HG03558 (cell line): ENCODE results near the gene PCDH19.
"Not testable (repeated sequence)": the region's sequence is repeated elsewhere in the genome, so short reads cannot be mapped to it uniquely, and the experiment has no call there.

ENCODE experiments used
- ATAC-seq: cut with Tn5 transposase; IDR thresholded peaks from one replicate; pipeline ENCODE4 v1.9.1; 2021; ENCODE audit warnings: moderate number of reproducible peaks; ENCODE audit not compliant: unreplicated experiment; ENCODE audit errors: extremely low read depth

The PCDH19 gene, protein sequence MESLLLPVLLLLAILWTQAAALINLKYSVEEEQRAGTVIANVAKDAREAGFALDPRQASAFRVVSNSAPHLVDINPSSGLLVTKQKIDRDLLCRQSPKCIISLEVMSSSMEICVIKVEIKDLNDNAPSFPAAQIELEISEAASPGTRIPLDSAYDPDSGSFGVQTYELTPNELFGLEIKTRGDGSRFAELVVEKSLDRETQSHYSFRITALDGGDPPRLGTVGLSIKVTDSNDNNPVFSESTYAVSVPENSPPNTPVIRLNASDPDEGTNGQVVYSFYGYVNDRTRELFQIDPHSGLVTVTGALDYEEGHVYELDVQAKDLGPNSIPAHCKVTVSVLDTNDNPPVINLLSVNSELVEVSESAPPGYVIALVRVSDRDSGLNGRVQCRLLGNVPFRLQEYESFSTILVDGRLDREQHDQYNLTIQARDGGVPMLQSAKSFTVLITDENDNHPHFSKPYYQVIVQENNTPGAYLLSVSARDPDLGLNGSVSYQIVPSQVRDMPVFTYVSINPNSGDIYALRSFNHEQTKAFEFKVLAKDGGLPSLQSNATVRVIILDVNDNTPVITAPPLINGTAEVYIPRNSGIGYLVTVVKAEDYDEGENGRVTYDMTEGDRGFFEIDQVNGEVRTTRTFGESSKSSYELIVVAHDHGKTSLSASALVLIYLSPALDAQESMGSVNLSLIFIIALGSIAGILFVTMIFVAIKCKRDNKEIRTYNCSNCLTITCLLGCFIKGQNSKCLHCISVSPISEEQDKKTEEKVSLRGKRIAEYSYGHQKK (N-terminal part only)

DNA sequence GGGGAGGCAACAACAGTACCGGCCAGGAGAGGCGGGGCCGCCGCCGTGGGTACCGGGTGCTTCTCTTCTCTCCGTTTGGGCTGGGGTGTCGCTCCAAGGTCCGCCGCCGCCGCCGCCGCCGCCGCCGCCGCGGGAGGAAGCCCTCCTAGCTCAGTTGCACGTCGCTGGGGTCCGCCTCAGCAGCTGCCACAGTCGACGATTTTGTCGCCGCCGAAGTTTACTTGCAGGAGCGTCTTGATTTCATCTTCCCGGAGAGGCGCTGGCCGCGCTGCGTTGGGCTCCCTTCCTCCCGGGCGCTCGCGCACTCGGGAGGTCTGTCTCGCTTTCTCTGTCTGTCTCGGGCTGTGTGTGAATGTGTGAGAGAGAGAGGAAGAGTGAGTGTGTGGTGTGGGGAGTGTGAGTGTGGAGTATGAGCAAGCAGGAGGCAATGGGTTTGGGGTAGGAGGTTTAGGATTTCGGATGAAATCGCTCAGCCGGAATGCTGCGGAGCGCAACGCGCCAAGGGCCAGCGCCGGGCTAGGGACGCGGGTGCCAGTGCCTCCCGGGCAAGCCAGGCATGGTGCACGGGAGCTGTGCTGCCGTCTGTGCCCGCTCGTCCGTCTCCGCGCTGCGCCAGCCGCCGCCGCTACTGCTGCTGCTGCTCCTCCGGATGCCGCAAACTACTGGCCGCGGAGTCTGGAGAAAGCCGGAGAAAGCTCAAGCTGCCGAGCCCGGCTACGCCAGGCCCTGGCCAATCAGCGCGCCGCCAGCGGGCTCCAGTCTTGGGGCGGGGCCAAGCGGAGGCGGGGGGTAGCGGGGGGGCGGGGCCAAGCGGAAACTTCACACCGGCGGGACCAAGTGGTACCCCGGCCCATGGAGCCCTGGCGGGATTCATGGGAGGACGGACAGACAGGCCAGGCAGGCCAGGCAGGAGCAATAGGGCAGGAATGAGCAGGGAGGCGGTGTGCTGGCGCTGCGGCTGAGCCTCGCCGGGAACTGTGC is at the start of gene PCDH19:
Gene PCDH19 (minus strand): TSS at position 664 of the 981 bp plus-strand sequence. CDS start 1,676 bp downstream, outside the sequence.
- ATAC-seq: no peak

DNA sequence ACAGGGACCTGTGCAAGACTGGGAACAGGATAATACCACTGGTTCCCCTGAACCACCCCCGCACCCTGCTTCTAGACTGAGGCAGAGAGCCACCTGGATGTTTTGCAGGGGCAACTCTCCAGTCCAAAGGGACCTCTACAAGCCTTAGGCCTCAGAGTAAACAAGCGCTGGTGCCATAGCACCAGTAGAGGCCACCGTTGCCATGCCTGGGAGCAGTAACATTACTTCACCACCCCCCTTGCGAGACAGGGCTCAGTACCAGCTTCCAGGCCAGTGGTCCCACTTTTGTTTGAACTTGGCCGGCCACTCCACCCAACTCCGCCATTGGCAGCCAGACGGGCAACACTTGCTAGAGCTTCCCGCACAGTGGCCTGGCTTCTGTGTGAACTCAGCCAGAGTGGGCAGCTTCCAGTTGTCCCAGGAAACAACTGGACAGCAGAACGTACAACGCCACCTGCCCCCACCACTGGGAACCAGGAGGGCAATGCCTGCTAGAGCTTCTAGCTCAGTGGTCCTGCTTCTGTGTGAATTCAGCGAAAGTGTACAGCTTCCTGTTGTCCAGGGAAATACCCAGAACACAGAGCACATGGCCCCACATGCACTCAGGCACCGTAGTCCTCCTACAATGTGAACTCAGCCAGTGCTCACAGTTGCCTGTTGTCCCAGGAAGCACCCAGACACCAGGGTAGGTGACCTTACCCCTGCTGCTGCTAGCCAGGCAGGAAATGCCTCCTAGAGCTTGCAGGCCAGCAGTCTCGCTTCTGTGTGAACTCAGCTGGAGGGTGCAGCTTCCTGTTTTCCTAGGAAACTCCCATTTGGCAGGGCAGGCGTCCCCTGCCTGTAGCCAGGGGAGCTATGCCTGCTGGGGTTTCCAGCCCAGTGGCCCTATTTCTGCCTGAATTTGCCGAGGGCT is 39.9 kb upstream of the PCDH19 start:
- ATAC-seq: no peak

DNA sequence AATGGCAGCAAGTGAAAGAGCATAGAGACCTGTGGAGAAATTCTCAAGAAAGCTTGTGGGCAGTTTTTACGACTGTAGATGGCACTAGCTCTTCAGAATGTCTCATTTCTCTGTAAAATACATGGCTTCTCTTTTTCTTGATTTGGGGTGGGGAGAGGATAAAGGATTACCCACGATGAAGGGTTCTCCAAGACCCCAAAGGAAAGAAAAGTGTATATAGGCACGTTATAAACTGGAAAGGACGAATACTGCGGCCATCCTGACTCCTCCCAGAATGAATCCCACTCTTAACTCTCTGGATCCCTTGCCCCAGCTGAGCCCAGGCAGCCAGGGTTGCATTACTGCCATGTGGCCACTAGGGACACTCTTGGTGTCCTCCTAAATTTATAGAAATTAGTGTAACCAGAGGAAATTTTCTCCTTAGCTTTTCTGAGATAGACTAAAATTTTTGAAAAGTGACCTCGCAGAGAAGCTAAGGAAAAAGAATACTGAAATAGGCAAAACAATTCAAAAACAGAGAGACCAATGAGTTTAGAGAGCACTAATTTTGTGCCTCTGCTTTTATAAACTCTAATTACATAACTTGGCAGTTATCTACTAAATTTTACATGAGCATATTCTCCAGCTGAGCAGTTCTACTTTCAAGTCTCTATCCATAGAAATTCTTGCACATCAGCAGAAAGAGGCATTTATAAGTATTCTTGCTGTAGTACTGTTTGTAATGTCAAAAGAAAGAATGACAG is 37.8 kb upstream of the PCDH19 start:
- no peak for ATAC-seq

DNA sequence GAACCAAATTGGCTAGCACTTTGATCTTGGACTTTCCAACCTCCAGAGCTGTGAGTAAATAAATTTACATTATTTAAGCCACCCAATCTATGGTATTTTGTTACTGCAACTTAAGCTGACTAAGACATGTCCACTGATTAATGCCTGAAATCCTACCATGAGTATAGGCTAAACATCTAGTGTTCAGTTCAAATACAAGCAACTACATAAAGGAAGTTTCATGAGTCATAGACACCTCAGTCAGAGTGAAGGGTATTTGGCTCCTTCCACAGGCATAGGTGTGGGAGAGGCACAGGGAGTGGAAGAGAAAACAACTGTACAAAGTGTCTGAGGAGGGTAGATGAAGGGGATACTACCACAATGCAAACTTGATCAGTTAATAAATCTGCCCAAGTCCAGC is 35.5 kb upstream of the PCDH19 start:
- ATAC-seq: no peak

DNA sequence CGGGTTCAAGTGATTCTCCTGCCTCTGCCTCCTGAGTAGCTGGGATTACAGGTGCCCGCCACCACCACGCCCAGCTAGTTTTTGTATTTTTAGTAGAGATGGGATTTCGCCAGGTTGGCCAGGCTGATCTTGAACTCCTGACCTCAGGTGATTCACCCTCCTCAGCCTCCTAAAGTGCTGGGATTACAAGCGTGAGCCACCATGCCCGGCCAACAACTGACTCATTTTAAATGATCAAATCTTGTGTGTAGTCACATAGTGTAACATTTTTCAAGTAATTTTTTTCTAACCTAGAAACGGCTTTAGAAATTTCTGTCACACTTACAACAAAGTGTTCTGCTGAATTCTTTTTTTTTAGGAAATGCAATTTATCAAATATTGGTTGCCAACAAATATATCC is 31.2 kb upstream of the PCDH19 start:
- not testable (repeated sequence) for ATAC-seq

DNA sequence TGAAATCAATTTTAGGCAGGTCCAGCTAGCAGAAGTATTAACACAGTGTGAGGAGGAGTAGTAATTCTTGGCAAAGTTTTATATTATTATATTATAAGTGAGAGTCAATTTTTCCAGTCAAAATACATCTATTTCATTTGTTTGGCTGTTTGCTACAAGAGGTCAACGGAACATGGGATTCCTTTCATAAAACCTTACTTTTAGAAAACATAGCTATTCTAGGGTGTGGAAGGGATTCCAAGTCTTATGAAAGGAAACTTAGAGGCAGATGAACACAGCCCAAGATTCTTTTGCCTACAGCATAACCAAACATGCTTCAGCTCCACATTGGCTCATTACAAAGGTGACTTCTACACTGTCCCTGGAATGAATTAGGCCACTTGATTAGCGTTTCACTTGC is 29.9 kb upstream of the PCDH19 start:
- ATAC-seq: no peak

DNA sequence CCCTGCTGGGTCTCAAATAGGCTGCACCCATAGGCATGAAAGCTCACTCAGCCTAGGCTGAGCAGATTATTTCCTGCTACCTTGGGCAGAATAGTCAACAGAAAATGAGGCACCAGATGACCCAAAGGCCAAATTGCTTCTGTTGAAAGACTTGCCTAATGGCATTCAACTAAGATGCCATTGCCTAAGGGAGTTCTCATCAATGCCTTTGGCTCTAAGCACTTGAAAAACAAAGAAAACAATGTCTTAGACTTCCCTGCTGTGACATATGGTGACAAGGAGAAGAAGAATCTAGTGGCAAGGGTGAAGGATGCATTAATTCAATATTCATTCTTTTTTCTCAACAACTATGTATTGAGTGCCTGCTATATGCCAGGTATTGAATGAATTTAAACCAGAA is 25.7 kb upstream of the PCDH19 start:
- no peak for ATAC-seq

DNA sequence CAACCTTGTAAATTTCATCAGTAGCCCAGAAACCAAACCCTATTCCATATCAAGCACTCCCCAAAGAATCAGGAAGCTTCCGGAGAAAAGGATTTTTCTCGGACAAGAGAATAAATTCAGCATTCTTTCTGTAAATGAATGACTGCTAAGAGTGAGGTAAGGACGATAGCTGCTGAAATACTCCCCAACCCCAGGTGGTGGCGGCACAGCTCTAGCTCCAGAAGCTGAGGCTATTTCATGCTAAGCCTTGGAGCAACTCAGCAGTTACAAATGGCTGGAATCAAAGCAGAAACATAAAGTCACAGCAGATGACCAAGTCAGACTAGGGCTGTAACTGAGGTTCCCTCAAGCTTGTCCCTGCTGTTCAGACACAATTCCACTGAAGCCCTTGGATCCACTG is 13.9 kb upstream of the PCDH19 start:
- no peak for ATAC-seq

DNA sequence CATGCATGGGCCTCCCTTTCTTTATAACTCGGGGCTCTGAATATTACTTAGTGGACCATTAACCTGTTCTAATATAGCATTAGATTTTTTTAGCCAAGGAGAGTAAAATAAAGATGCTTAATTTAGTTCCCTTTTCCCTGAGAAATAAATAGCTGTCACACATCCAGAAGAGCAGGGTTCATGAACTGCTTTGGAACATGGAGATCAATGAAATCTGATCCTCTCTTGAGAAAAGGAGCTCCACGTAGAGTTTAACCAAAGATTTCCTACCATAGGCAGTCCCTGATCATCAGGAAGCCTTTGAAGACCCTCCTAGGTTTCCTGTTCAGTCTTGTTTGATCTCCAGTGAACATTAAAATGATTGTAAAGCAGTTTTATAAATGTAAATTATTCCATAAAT is 8.5 kb upstream of the PCDH19 start:
- no peak for ATAC-seq

DNA sequence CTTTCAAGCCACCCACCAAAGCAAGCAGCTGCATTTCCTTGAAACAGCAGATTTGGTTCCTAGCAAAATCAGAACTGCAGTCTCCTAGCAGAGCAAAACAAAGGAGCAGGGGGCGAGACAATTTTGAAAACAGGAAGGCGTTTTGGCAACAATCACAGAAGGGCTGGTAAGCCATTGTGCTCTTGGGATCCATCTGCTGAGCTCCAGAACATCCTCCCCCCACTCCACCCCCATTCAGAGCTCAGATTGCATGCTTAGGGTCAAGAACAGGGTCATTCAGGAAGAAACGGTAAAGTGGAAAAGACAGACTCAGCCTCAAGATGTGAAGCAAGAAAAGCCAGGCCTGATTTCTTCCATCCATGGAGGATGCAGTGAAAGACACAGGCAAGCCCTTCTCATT is 7.6 kb upstream of the PCDH19 start:
- no peak for ATAC-seq

DNA sequence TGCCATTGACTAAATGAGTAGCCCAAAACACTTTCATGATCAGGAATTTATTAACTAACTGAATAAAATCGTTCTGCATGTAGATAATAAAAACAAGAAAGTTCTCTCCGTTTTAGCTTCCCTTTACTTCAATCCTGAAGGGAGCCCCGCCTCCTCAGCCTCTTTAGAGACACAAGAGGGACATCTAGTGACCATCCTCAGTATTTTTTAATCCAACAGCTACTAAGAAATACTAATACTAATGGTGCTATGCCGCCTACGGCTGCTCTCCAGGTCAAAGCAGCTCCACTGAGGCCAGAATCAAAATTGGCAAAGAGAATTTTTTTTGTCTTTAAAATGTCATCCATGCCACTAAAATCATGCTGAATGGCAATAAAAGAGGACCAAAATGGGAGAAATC is 3.2 kb upstream of the PCDH19 start:
- peak; percentile 70 for ATAC-seq

DNA sequence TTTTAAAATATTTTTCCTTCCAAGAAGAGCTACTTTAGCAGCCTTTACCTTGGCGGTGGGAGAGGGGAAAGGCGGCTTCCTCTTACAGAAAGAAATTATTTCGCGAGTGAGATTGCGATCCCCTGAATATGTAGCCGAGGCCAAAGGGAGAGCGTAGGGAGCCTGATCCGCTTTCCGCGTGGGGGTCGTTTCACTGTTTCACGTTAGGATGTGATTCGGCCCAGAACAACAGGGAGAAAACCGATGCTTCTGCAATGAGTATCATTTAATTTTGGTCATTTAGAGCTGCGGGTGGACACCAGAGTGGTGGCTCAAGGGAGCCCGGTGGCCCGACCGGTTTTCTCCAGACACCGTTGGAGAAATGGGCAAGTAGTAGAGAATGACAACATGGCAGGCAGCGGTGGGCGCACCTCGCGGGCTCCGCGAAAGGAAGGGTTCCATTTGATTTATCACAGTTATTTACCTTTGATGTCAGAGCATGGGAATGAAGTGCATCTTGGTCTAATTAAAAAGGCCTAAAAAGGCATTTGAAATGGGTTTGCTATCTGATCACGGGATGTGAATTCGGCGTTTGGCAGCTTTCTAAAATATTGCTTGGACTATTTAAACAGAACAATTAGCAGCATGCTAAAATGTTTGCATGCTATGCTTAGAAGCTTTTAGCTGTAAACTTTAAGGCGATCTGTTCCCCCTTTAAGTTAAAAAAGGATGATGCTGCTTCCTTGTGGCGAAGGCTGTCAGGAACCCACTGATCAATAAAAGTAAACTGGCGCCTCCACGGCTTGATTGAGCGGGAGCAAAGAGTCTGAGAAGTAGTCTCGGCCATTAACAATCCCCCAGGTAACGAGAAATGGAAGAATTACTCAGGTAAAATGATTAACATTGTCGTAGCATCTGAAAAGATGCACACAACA is 2.0 kb upstream of the PCDH19 start:
- ATAC-seq: no peak

DNA sequence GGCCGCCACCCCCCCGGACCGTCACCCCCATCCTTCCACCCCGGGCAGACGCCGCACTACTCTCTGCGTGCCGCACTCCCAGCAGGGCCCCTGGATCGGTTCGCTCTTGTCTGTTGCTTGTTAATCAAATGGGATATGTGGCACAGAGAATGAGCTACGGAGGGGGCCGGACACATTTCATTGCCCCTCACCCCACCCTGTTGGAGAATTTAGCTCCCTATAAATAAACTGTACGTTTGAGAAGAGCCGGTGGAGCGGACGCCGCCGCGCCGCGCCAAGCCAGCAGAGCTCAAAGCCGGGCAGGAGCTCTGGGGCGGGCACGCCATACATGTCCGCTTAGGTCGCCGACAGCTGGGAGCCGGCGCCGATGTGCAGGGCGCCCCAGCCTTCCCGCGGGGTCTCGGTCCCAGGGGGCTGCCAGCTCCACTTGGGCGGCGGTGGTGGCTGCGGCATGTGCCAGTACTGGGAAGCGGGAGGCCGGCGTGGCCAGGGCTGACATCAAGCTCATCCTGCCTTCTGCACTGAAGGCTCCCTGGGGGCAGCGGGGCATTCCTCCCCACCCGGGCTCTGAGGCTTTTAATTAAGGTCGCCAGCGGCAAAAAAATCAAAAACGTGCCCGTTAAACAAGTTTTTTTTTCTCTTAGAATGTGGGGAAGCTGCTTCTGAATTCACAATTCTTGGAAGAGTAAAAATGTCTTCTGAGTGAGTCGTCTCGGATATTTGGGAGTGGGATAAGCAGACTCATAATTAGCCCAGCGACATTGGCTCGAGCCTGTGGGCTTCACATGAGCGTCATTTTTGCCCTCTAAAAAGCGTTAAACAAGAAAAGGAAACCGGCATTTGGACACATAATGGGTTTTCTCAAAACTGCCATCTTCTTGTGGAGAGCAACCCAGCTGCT is 1.1 kb upstream of the PCDH19 start:
- ATAC-seq: no peak

DNA sequence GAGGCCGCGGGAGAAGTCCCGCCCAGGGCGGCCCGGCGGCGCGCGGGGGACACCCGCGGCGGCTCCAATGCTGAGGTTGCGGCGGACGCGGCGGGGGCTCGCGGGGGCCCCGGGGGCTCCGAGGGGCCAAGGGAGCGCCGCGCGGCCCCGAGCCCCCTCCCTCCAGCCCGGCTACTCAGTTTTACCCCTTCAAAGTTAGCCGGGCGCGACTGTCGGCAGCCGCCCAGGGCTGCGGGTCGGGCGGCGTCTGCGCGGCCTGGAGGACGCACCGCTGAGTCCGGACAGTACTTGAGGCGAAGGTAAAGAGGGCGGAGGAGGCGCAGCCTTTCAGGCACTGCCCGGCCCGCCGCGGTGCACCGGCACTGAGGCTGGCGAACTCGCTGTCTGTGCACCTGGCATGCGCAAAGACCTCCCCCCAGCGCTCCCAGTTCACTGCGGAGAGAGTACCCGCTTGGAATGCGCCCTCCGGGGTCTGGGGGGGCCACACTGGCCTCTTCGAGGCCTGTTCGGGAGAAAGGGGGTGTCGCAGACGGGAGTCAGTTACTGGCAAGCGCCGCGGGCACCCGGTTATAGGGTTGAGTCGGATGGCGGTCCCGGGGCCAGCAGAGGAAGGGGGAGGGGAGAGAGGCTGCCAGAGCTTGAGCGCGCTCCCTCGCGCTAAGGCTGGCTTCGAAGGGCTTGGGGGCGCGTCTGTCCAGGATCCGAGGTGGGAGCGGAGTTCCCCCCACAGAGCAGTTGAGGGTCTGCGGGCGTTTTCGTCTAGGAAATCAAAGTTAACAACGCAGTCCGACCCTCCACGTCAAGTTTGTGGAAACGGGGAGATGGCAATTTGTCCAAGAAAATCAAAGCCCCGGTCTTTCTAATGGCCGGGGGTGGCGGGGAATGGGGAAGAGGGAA is 1.1 kb downstream of the PCDH19 start:
- no peak for ATAC-seq

DNA sequence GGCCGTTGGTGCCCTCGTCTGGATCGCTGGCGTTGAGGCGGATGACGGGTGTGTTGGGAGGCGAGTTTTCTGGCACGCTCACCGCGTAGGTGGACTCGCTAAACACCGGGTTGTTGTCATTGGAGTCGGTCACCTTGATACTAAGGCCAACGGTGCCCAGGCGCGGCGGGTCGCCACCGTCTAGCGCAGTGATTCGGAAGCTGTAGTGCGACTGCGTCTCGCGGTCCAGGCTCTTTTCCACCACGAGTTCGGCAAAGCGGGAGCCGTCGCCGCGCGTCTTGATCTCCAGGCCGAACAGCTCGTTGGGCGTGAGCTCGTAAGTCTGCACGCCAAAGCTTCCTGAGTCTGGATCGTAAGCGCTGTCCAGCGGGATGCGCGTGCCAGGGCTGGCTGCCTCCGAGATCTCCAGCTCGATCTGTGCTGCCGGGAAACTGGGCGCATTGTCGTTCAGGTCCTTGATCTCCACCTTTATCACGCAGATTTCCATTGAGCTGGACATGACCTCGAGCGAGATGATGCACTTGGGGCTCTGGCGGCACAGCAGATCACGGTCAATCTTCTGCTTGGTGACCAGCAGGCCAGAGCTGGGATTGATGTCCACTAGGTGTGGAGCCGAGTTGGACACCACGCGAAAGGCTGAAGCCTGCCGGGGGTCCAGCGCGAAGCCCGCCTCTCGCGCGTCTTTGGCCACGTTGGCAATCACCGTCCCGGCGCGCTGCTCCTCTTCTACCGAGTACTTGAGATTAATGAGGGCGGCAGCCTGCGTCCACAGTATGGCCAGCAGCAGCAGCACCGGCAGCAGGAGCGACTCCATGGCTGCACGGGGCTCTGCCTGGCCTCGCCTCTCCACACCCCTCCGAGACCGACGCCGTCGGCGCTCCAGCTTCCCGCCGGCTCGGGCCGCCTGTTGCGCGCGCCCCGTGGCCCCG is 2.0 kb downstream of the PCDH19 start:
- no peak for ATAC-seq
